Brain microvascular endothelial cell (primary cell): ENCODE results near the gene MAP3K21.

Experiments used
- DNase-seq: peaks from one replicate; pipeline ENCODE4 v3.0.0-alpha.2; 2020
- H3K27ac ChIP-seq: fragments of 250-450 bp; sonication (Bioruptor Pico); 2 replicates; pipeline ENCODE4 v1.5.1; 2020; ENCODE audit warnings: mild to moderate bottlenecking, moderate library complexity
- H3K27me3 ChIP-seq: fragments of 250-450 bp; sonication (Bioruptor Pico); replicated peaks from 2 replicates; pipeline ENCODE4 v1.5.1; 2020; ENCODE audit warnings: mild to moderate bottlenecking
- H3K36me3 ChIP-seq: fragments of 250-450 bp; sonication (Bioruptor Pico); replicated peaks from 2 replicates; pipeline ENCODE4 v1.5.1; 2020; ENCODE audit warnings: mild to moderate bottlenecking
- H3K4me3 ChIP-seq: 2 replicates; pipeline ENCODE4 v1.5.1; 2011; ENCODE audit warnings: low read depth, mild to moderate bottlenecking, control low read depth, low read length, moderate library complexity
- CTCF ChIP-seq: IDR thresholded peaks from 2 replicates; pipeline ENCODE4 v1.5.1; 2011; ENCODE audit warnings: low read depth, mild to moderate bottlenecking, moderate library complexity, low read length, control low read depth, inconsistent platforms; ENCODE audit errors: missing control alignments
- in situ Hi-C: cut with HindIII; loops from 2 replicates; pipeline ENCODE4 v1.10.0; 2017; ENCODE audit warnings: low sequenced_read_pairs, low pct_ligation_motif_present

Gene MAP3K21

GRCh38 chr1:233295975-233296322 is 31.6 kb upstream of the MAP3K21 start:
- DNase-seq: no peak
- TF ChIP-seq CTCF: no peak
- H3K36me3 ChIP-seq: no peaks in the 10 kb centered on the region
- in situ Hi-C loops: no loop called here
- H3K27me3 ChIP-seq: no peaks in the 10 kb centered on the region
- H3K4me3 ChIP-seq: peak overlapping the region; percentile 85
- no peak overlapping the region for H3K27ac ChIP-seq

GRCh38 chr1:233299450-233299849 is 28.1 kb upstream of the MAP3K21 start:
- H3K27ac ChIP-seq: no peak overlapping the region
- H3K36me3 ChIP-seq: no peaks in the 10 kb centered on the region
- DNase-seq: no peak
- no peak for TF ChIP-seq CTCF
- in situ Hi-C loops: no loop called here
- H3K27me3 ChIP-seq: no peaks in the 10 kb centered on the region
- H3K4me3 ChIP-seq: no peak overlapping the region

- no peak for TF ChIP-seq CTCF
- H3K36me3 ChIP-seq: no peaks in the 10 kb centered on the region
- no peak for DNase-seq
- H3K27me3 ChIP-seq: no peaks in the 10 kb centered on the region
- no peak overlapping the region for H3K27ac ChIP-seq
- in situ Hi-C loops: no loop called here
- H3K4me3 ChIP-seq: no peak overlapping the region
These were observed 27.2 kb upstream of the MAP3K21 start for GRCh38 chr1:233300326-233300725.

- Histone ChIP-seq H3K27me3 (no peaks in the 10 kb centered on the region), H3K36me3 (no peaks in the 10 kb centered on the region), H3K4me3 (no peak overlapping the region), H3K27ac (no peak overlapping the region)
- DNase-seq: peak; percentile 12
- TF ChIP-seq CTCF: peak; percentile 68
- in situ Hi-C loops: no loop called here
These were observed 22.9 kb upstream of the MAP3K21 start for GRCh38 chr1:233304489-233305102.

- peaks cover 2% of the 10 kb centered on the region for H3K27me3 ChIP-seq
- TF ChIP-seq CTCF: no peak
- no peak overlapping the region for H3K4me3 ChIP-seq
- no peak for DNase-seq
- in situ Hi-C loops: no loop called here
- no peaks in the 10 kb centered on the region for H3K36me3 ChIP-seq
- H3K27ac ChIP-seq: no peak overlapping the region
These were observed 13.9 kb upstream of the MAP3K21 start for GRCh38 chr1:233313434-233314155.

- no peak for TF ChIP-seq CTCF
- Histone ChIP-seq H3K27ac (no peak overlapping the region), H3K36me3 (no peaks in the 10 kb centered on the region), H3K4me3 (no peak overlapping the region), H3K27me3 (peaks cover 2% of the 10 kb centered on the region)
- in situ Hi-C loops: no loop called here
- DNase-seq: no peak
These were observed 11.7 kb upstream of the MAP3K21 start for GRCh38 chr1:233315718-233316301.
